H1 (cell line): ENCODE measurements around the gene EPHA2. TPM values are rescaled to one million over a fixed set of nuclear protein-coding genes. Genes with fewer than 3 reads are reported as not detected.

Source experiments
- CTCF ChIA-PET: fragments of 300-600 bp; sonication (Branson Sonifier 250); formaldehyde crosslinking; loops from one replicate; lab custom pipeline; 2021; ENCODE audit not compliant: partially characterized antibody; lab: Charles Lee
- POLR2A ChIA-PET: fragments of 300-600 bp; sonication (Branson Sonifier 250); formaldehyde crosslinking; loops from one replicate; lab custom pipeline; 2021; ENCODE audit warnings: inconsistent platforms; ENCODE audit not compliant: partially characterized antibody; lab: Charles Lee
- DNase-seq, 2 experiments: peaks; one replicate each; pipeline versions ENCODE4 v3.0.0 to v3.0.0-alpha.2; 2010 to 2022; ENCODE audit warnings: low spot score in 2 of 2, low read depth in 1 of 2, mixed read lengths in 1 of 2
- FAIRE-seq: peaks from 2 replicates; lab custom pipeline; 2011; peaks lifted over from hg19 to GRCh38; lab: Jason Lieb, UNC
- H2AFZ ChIP-seq: 2 replicates; pipeline ENCODE4 v1.8.1; 2012; ENCODE audit warnings: low read length, inconsistent platforms
- H2AK5ac ChIP-seq: 2 replicates; pipeline ENCODE4 v1.6.1; 2013; ENCODE audit warnings: low read depth, low read length
- H2BK120ac ChIP-seq: replicated peaks from 2 replicates; pipeline ENCODE3; 2013; ENCODE audit warnings: low read depth, low read length, inconsistent platforms
- H2BK12ac ChIP-seq: 2 replicates; pipeline ENCODE4 v1.6.1; 2013; ENCODE audit warnings: low read depth, low read length
- H2BK15ac ChIP-seq: 2 replicates; pipeline ENCODE4 v1.6.1; 2013; ENCODE audit warnings: low read length
- H2BK20ac ChIP-seq: 2 replicates; pipeline ENCODE4 v1.6.1; 2013; ENCODE audit warnings: low read length
- H2BK5ac ChIP-seq: 2 replicates; pipeline ENCODE4 v1.6.1; 2013; ENCODE audit warnings: low read depth, low read length
- H3K14ac ChIP-seq: 2 replicates; pipeline ENCODE4 v1.6.1; 2013; ENCODE audit warnings: inconsistent platforms; ENCODE audit not compliant: insufficient read length
- H3K18ac ChIP-seq: 2 replicates; pipeline ENCODE4 v1.6.1; 2013; ENCODE audit warnings: low read length; ENCODE audit errors: extremely low read depth
- H3K23ac ChIP-seq: 2 replicates; pipeline ENCODE4 v1.6.1; 2013; ENCODE audit warnings: inconsistent platforms; ENCODE audit not compliant: insufficient read length
- H3K23me2 ChIP-seq: 2 replicates; pipeline ENCODE4 v1.6.1; 2013; ENCODE audit warnings: low read depth, low read length
- H3K27ac ChIP-seq: 2 replicates; pipeline ENCODE4 v1.6.1; 2011; ENCODE audit warnings: low read depth, low read length, inconsistent platforms
- H3K27me3 ChIP-seq, 4 experiments: replicated peaks in 1 of 4; 1 replicate in 1 of 4; 2 replicates in 3 of 4; pipeline versions ENCODE4 v1.6.1 to v1.8.1; 2011 to 2013; ENCODE audit warnings: low read length in 3 of 4, mild to moderate bottlenecking in 3 of 4, inconsistent platforms in 2 of 4, mixed read lengths in 2 of 4, moderate library complexity in 1 of 4; ENCODE audit not compliant: control insufficient read depth in 3 of 4, insufficient read depth in 3 of 4; ENCODE audit errors: extremely low read depth in 1 of 4
- H3K36me3 ChIP-seq, 4 experiments: 2 replicates each; pipeline versions ENCODE4 v1.6.1 to v1.8.1; 2011 to 2013; ENCODE audit warnings: mild to moderate bottlenecking in 4 of 4, low read length in 3 of 4, moderate library complexity in 2 of 4, control low read depth in 1 of 4, inconsistent platforms in 1 of 4; ENCODE audit not compliant: insufficient read depth in 4 of 4, control insufficient read depth in 2 of 4
- H3K4ac ChIP-seq: replicated peaks from 2 replicates; pipeline ENCODE3; 2013; ENCODE audit warnings: low read length, low read depth, mixed read lengths, inconsistent platforms; ENCODE audit not compliant: insufficient read length
- H3K4me1 ChIP-seq, 4 experiments: replicated peaks in 1 of 4; 1 replicate in 1 of 4; 2 replicates in 3 of 4; pipeline versions ENCODE4 v1.6.1 to v1.8.1; 2011 to 2013; ENCODE audit warnings: low read length in 3 of 4, inconsistent platforms in 2 of 4, mixed read lengths in 1 of 4; ENCODE audit not compliant: insufficient read depth in 4 of 4, control insufficient read depth in 3 of 4
- H3K4me2 ChIP-seq, 2 experiments: 2 replicates each; pipeline versions ENCODE4 v1.6.1 to v1.8.1; 2011 to 2013; ENCODE audit warnings: low read depth in 2 of 2, low read length in 2 of 2, control low read depth in 1 of 2, inconsistent platforms in 1 of 2, mild to moderate bottlenecking in 1 of 2; ENCODE audit not compliant: insufficient read depth in 1 of 2
- H3K4me3 ChIP-seq, 4 experiments: fragments of 200-600, 300-600 bp in 1 of 4; sonication (generic), shearing (Covaris generic), sonication (Bioruptor Twin) in 1 of 4; 2 replicates each; pipeline versions ENCODE4 v1.5.1 to v1.8.1; 2011 to 2016; ENCODE audit warnings: low read length in 4 of 4, low read depth in 3 of 4, control low read depth in 2 of 4, inconsistent platforms in 2 of 4, mild to moderate bottlenecking in 2 of 4, mixed read lengths in 1 of 4, moderate library complexity in 1 of 4; ENCODE audit not compliant: insufficient read depth in 2 of 4; ENCODE audit errors: extremely low read depth in 1 of 4
- H3K56ac ChIP-seq: replicated peaks from 2 replicates; pipeline ENCODE3; 2013; ENCODE audit warnings: low read depth, mild to moderate bottlenecking, mixed read lengths, low read length, inconsistent platforms; ENCODE audit not compliant: insufficient read length
- H3K79me1 ChIP-seq: 2 replicates; pipeline ENCODE4 v1.6.1; 2013; ENCODE audit warnings: low read depth, low read length, control low read depth
- H3K79me2 ChIP-seq, 2 experiments: 2 replicates each; pipeline versions ENCODE4 v1.6.1 to v1.8.1; 2012 to 2013; ENCODE audit warnings: low read length in 2 of 2, mild to moderate bottlenecking in 2 of 2, inconsistent platforms in 1 of 2; ENCODE audit not compliant: insufficient read depth in 2 of 2, control insufficient read depth in 1 of 2
- H3K9ac ChIP-seq, 4 experiments: replicated peaks in 1 of 4; 1 replicate in 1 of 4; 2 replicates in 3 of 4; pipeline versions ENCODE4 v1.6.1 to v1.8.1; 2011 to 2013; ENCODE audit warnings: low read depth in 3 of 4, low read length in 3 of 4, control low read depth in 2 of 4, mild to moderate bottlenecking in 2 of 4, moderate library complexity in 2 of 4, inconsistent platforms in 1 of 4; ENCODE audit errors: extremely low read depth in 1 of 4
- H3K9me3 ChIP-seq, 2 experiments: 2 replicates each; pipeline versions ENCODE4 v1.6.1 to v1.8.1; 2012 to 2013; ENCODE audit warnings: mild to moderate bottlenecking in 2 of 2, moderate library complexity in 2 of 2, control low read depth in 1 of 2, inconsistent platforms in 1 of 2, low read depth in 1 of 2, low read length in 1 of 2, mixed read lengths in 1 of 2; ENCODE audit not compliant: insufficient read depth in 2 of 2
- H4K20me1 ChIP-seq, 2 experiments: replicated peaks in 1 of 2; 2 replicates each; pipeline versions ENCODE3 to v1.8.1; 2011 to 2013; ENCODE audit warnings: inconsistent platforms in 2 of 2, low read length in 2 of 2, mild to moderate bottlenecking in 1 of 2; ENCODE audit not compliant: insufficient read depth in 2 of 2, control insufficient read depth in 1 of 2
- H4K5ac ChIP-seq: 2 replicates; pipeline ENCODE4 v1.6.1; 2013; ENCODE audit warnings: low read length, low read depth, mixed read lengths, inconsistent platforms; ENCODE audit not compliant: insufficient read length
- H4K8ac ChIP-seq: 2 replicates; pipeline ENCODE4 v1.8.0; 2013; ENCODE audit warnings: mild to moderate bottlenecking, moderate library complexity, low read length, inconsistent platforms; ENCODE audit not compliant: insufficient read depth; ENCODE audit errors: extremely low read depth
- H4K91ac ChIP-seq: replicated peaks from 2 replicates; pipeline ENCODE3; 2013; ENCODE audit warnings: low read length, mixed read lengths, inconsistent platforms; ENCODE audit not compliant: insufficient read length
- ASH2L ChIP-seq: fragments of 200-600, 300-600 bp; sonication (generic); IDR thresholded peaks from one replicate; pipeline ENCODE4 v1.7.1; 2017; ENCODE audit warnings: low read length
- E2F6 ChIP-seq: IDR thresholded peaks from 2 replicates; pipeline ENCODE4 v1.6.1; 2012; ENCODE audit warnings: inconsistent platforms
- EP300 ChIP-seq, 2 experiments: IDR thresholded peaks; 1 replicate in 1 of 2; 2 replicates in 1 of 2; pipeline ENCODE4 v1.6.1; 2011 to 2012; ENCODE audit warnings: low read depth in 2 of 2, low read length in 2 of 2, mild to moderate bottlenecking in 2 of 2, borderline replicate concordance in 1 of 2, inconsistent platforms in 1 of 2, moderate library complexity in 1 of 2
- PHF8 ChIP-seq: fragments of 200-600 bp; sonication (generic); conservative IDR thresholded peaks from 2 replicates; pipeline ENCODE4 v1.7.1; 2012; ENCODE audit warnings: low read depth, mild to moderate bottlenecking, inconsistent platforms, low read length, moderate library complexity
- POLR2AphosphoS5 ChIP-seq: IDR thresholded peaks from 2 replicates; pipeline ENCODE4 v1.6.1; 2011; ENCODE audit warnings: low read depth, low read length
- RNF2 ChIP-seq: fragments of 200-900, 300-1000 bp; sonication (generic); IDR thresholded peaks from 2 replicates; pipeline ENCODE4 v1.7.1; 2016; ENCODE audit warnings: borderline replicate concordance, low read depth, mild to moderate bottlenecking, antibody characterized with exemption, low read length; ENCODE audit not compliant: poor library complexity, severe bottlenecking; ENCODE audit errors: missing control alignments
- SIRT6 ChIP-seq: IDR thresholded peaks from one replicate; pipeline ENCODE4 v1.7.1; 2012; ENCODE audit warnings: low read length, inconsistent platforms
- WGBS, 2 experiments: shearing (Covaris generic) in 1 of 2; methylation state at CpG; one replicate each; pipeline versions ENCODE4 v1.1.6 to v1.1.7; 2013 to 2015; ENCODE audit warnings: low lambda C conversion rate in 2 of 2, mixed read lengths in 2 of 2, inconsistent platforms in 1 of 2, low coverage in 1 of 2, missing lambda C conversion rate in 1 of 2; ENCODE audit not compliant: insufficient replicate concordance in 2 of 2, insufficient coverage in 1 of 2, insufficient read length in 1 of 2; ENCODE audit errors: extremely low coverage in 1 of 2, missing lambda C conversion rate in 1 of 2; 5-methylcytosine and 5-hydroxymethylcytosine counted together
- polyA plus RNA-seq, 7 experiments: library from polyadenylated mRNA; depleted of rRNA in 3 of 7; stranded (reverse) in 5 of 7; unstranded in 2 of 7; fragments of >200 nt in 5 of 7; fragments of 200-250 nt in 2 of 7; gene quantifications; 1 replicate in 5 of 7; 2 replicates in 1 of 7; 4 replicates in 1 of 7; pipeline versions ENCODE4 v1.2.1 to v1.2.3, GENCODE V29; 2011 to 2013; ENCODE audit warnings: missing spikeins in 2 of 7, mixed read lengths in 2 of 7
- total RNA-seq: library from RNA; stranded (reverse); fragmentation: NEBNext Ultra II Directional; extraction: Animal tissue kit (Norgen Biotek cat#: 25700); gene quantifications from 2 replicates; pipeline ENCODE4 v1.2.1, GENCODE V29; 2021
- TF ChIP-seq, protein P1 (sequence below): IDR thresholded peaks from 2 replicates; pipeline ENCODE4 v1.6.1; 2012; ENCODE audit warnings: inconsistent platforms
- TF ChIP-seq, protein P2 (sequence below): IDR thresholded peaks from 2 replicates; pipeline ENCODE4 v1.6.1; 2011; ENCODE audit warnings: low read length, improper control_type of control experiment

EPHA2 gene
- total and polyA plus RNA-seq, 2 of the 8 experiments (the other 6 are each of a cell fraction or from before 2014, with no cell fraction given): 26.8 to 33.6 TPM

- Histone ChIP-seq H2BK20ac (no peak overlapping the region), H2BK15ac (0 out of 2 replicates have a peak overlapping the region, but pooled peaks have one; percentile 0), H3K14ac (no peak overlapping the region), H4K5ac (no peak overlapping the region), H3K36me3 (no peaks in the 10 kb centered on the region), H3K79me2 (no peaks in the 10 kb centered on the region), H3K56ac (no peak overlapping the region), H4K91ac (no peak overlapping the region), H3K27ac (no peak overlapping the region), H3K4ac (no peak overlapping the region), H3K4me3 (no peak overlapping the region), H4K8ac (no peak overlapping the region), H2AK5ac (no peak overlapping the region), H2BK12ac (0 out of 2 replicates have a peak overlapping the region, but pooled peaks have one; percentile 6), H3K4me2 (no peak overlapping the region), H3K9ac (no peak overlapping the region), H3K18ac (no peak overlapping the region), H3K23ac (no peak overlapping the region), H3K27me3 (peaks cover 0 to 2% (median 0%) of the 10 kb centered on the region in 4 experiments; a peak in 1 of 7 replicates), H2AFZ (no peak overlapping the region), H2BK5ac (no peak overlapping the region), H3K9me3 (no peaks in the 10 kb centered on the region), H3K79me1 (no peaks in the 10 kb centered on the region), H3K4me1 (peaks cover 0 to 4% (median 0%) of the 10 kb centered on the region in 4 experiments; a peak in 2 of 7 replicates), H4K20me1 (no peaks in the 10 kb centered on the region), H2BK120ac (no peak overlapping the region), H3K23me2 (peaks cover 5% of the 10 kb centered on the region; the same call in 1 of the 2 replicates)
- 79% methylated on average over 17 of the region's 21 CpGs; no CpG with 5 or more reads in 1 of the 2 experiments for WGBS, 2 experiments
- no peak for FAIRE-seq
- no peak for DNase-seq
- ChIA-PET POLR2A (interaction anchor here (0.8 to 1.2 kb wide), 2 partner anchors 27 to 52 kb away, joined by 4 to 5 read pairs; no protein-coding TSS in a partner anchor), CTCF (interaction anchor here (0.6 to 4.1 kb wide), 4 partner anchors 9 to 1474 kb away, joined by 3 to 52 read pairs (median 7); no protein-coding TSS in a partner anchor)
- no peak for TF ChIP-seq POLR2AphosphoS5
- no peak for TF ChIP-seq E2F6
- no peak for TF ChIP-seq SIRT6
- no peak for TF ChIP-seq RNF2
- TF ChIP-seq EP300 (IDR thresholded peaks at IDR 0.05; ENCODE audit: borderline replicate concordance in 1 of 2, low read depth in 2 of 2, low read length in 2 of 2): no peak
- TF ChIP-seq, protein P1, sequence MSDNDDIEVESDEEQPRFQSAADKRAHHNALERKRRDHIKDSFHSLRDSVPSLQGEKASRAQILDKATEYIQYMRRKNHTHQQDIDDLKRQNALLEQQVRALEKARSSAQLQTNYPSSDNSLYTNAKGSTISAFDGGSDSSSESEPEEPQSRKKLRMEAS: no peak
- TF ChIP-seq PHF8: no peak
- no peak for TF ChIP-seq ASH2L
- TF ChIP-seq, protein P2, sequence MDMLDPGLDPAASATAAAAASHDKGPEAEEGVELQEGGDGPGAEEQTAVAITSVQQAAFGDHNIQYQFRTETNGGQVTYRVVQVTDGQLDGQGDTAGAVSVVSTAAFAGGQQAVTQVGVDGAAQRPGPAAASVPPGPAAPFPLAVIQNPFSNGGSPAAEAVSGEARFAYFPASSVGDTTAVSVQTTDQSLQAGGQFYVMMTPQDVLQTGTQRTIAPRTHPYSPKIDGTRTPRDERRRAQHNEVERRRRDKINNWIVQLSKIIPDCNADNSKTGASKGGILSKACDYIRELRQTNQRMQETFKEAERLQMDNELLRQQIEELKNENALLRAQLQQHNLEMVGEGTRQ: no peak
These were observed 61.3 kb downstream of the EPHA2 start for GRCh38 chr1:16094453-16095158.
